ENCODE results near the gene CARMIL1. TPM values are rescaled to one million over a fixed set of nuclear protein-coding genes. Genes with fewer than 3 reads are reported as not detected.

The CARMIL1 gene
- total and polyA plus RNA-seq, 2 of the 8 experiments (the other 6 are each of a cell fraction or from before 2014, with no cell fraction given), result 20.3 to 40.4 TPM

GRCh38 chr6:25637960-25638434 lies 358.8 kb downstream of the CARMIL1 start (continued):
- TF ChIP-seq CTCF (IDR thresholded peaks at IDR 0.05; ENCODE audit: control extremely low read depth in 1 of 3, insufficient read depth in 1 of 3, low read depth in 1 of 3, low read length in 3 of 3) (peak; percentile 57 to 65 (median 61)), RFX5 (IDR thresholded peaks at IDR 0.05; ENCODE audit: borderline replicate concordance, low read depth, low read length) (no peak), USF2 (IDR thresholded peaks at IDR 0.05; ENCODE audit: low read length) (no peak), SP2 (IDR thresholded peaks at IDR 0.05; ENCODE audit: low read length) (no peak), KDM4A (IDR thresholded peaks at IDR 0.05; ENCODE audit: low read depth, low read length, severe bottlenecking) (no peak), POLR2A (IDR thresholded peaks at IDR 0.05; ENCODE audit: control extremely low read depth in 1 of 2, low read depth in 2 of 2, low read length in 2 of 2) (no peak), EGR1 (IDR thresholded peaks at IDR 0.05; ENCODE audit: borderline replicate concordance, low read depth, low read length) (no peak), GTF2F1 (IDR thresholded peaks at IDR 0.05; ENCODE audit: borderline replicate concordance, low read depth, low read length) (no peak), CHD2 (IDR thresholded peaks at IDR 0.05; ENCODE audit: low read length) (no peak), SIRT6 (IDR thresholded peaks at IDR 0.05; ENCODE audit: low read length) (no peak), TEAD4 (IDR thresholded peaks at IDR 0.05; ENCODE audit: low read depth, low read length) (no peak), ZNF274 (IDR thresholded peaks at IDR 0.05; ENCODE audit: borderline replicate concordance, extremely low read depth, low read length) (no peak), RBBP5 (IDR thresholded peaks at IDR 0.05; ENCODE audit: borderline replicate concordance, low read depth, low read length) (no peak), TBP (IDR thresholded peaks at IDR 0.05; ENCODE audit: low read depth, low read length) (no peak), ATF2 (IDR thresholded peaks at IDR 0.05; ENCODE audit: low read length) (no peak), CBX8 (IDR thresholded peaks at IDR 0.05; ENCODE audit: borderline replicate concordance, low read depth, low read length) (no peak), PHF8 (conservative IDR thresholded peaks at IDR 0.05; ENCODE audit: low read depth, low read length) (no peak), BCL11A (IDR thresholded peaks at IDR 0.05; ENCODE audit: low read depth in 2 of 2, low read length in 2 of 2) (no peak), CTBP2 (IDR thresholded peaks at IDR 0.05; ENCODE audit: borderline replicate concordance, insufficient read depth, insufficient read length, low read length) (no peak), JUN (IDR thresholded peaks at IDR 0.05; ENCODE audit: low read depth, low read length) (no peak), SUZ12 (IDR thresholded peaks at IDR 0.05; ENCODE audit: low read length) (no peak)

All from H1 (cell line).